AG04449 (cell line): ENCODE data around the gene ARSI.

Source experiments
- CTCF ChIA-PET: fragments of 350-600 bp; formaldehyde crosslinking; extraction: SDS; loops from one replicate; lab custom pipeline; 2021; ENCODE audit warnings: antibody characterized with exemption; lab: Yijun Ruan, JAX
- POLR2A ChIA-PET: fragments of 400-600, 350-600 bp; formaldehyde crosslinking; extraction: SDS; loops from one replicate; lab custom pipeline; 2020; ENCODE audit warnings: antibody characterized with exemption, inconsistent platforms; lab: Yijun Ruan, JAX
- DNase-seq: peaks from one replicate; pipeline ENCODE4 v3.0.0-alpha.2; 2010; ENCODE audit warnings: low read depth, low spot score
- H3K4me3 ChIP-seq: 2 replicates; pipeline ENCODE4 v1.5.1; 2011; ENCODE audit warnings: low read depth, mild to moderate bottlenecking, control low read depth, low read length
- CTCF ChIP-seq: IDR thresholded peaks from one replicate; pipeline ENCODE4 v1.5.1; 2011; ENCODE audit warnings: mild to moderate bottlenecking, moderate library complexity, low read length, control low read depth, inconsistent platforms; ENCODE audit not compliant: insufficient read depth; ENCODE audit errors: missing control alignments

ARSI gene

GRCh38 chr5:150346592-150346991, 43.9 kb upstream of the ARSI start:
- no peak for TF ChIP-seq CTCF
- no peak overlapping the region for H3K4me3 ChIP-seq
- CTCF ChIA-PET = interaction anchor here (1.2 to 7.1 kb wide), 5 partner anchors 8 to 76 kb away, joined by 3 to 265 read pairs (median 5); no protein-coding TSS in a partner anchor
- POLR2A ChIA-PET = no interaction called here
- no peak for DNase-seq

- ChIA-PET CTCF (no interaction called here), POLR2A (no interaction called here)
- H3K4me3 ChIP-seq = no peak overlapping the region
- DNase-seq = no peak
- TF ChIP-seq CTCF = no peak
Measured at GRCh38 chr5:150345716-150346115, 43.0 kb upstream of the ARSI start.

- ChIA-PET POLR2A (no interaction called here), CTCF (interaction anchor here (1.3 to 1.4 kb wide), 2 partner anchors 9 to 69 kb away, joined by 3 to 5 read pairs; no protein-coding TSS in a partner anchor)
- no peak for DNase-seq
- no peak for TF ChIP-seq CTCF
- H3K4me3 ChIP-seq = no peak overlapping the region
Measured at GRCh38 chr5:150343994-150344631, 41.4 kb upstream of the ARSI start.

- no peak for TF ChIP-seq CTCF
- ChIA-PET CTCF (interaction anchor here (0.7 to 4.9 kb wide), 2 partner anchors 8 to 128 kb away, joined by 3 to 37 read pairs; no protein-coding TSS in a partner anchor), POLR2A (no interaction called here)
- no peak overlapping the region for H3K4me3 ChIP-seq
- DNase-seq = no peak
Measured at GRCh38 chr5:150342583-150342982, 39.9 kb upstream of the ARSI start.

- POLR2A ChIA-PET = no interaction called here
- CTCF ChIA-PET = interaction anchor here (0.7 to 4.9 kb wide), 2 partner anchors 8 to 127 kb away, joined by 3 to 37 read pairs; no protein-coding TSS in a partner anchor
- no peak overlapping the region for H3K4me3 ChIP-seq
- no peak for TF ChIP-seq CTCF
- DNase-seq = no peak
Measured at GRCh38 chr5:150341989-150342388, 39.3 kb upstream of the ARSI start.

- no peak for TF ChIP-seq CTCF
- H3K4me3 ChIP-seq = no peak overlapping the region
- DNase-seq = no peak
- CTCF ChIA-PET = interaction anchor here (1.0 to 4.9 kb wide), 2 partner anchors 9 to 69 kb away, joined by 3 to 37 read pairs; no protein-coding TSS in a partner anchor
- POLR2A ChIA-PET = no interaction called here
Measured at GRCh38 chr5:150341331-150341730, 38.6 kb upstream of the ARSI start.
